GM19035 (cell line): ENCODE data around the gene ABCB11.

Experiments used
- ATAC-seq: cut with Tn5 transposase; IDR thresholded peaks from one replicate; pipeline ENCODE4 v1.9.1; 2021; ENCODE audit not compliant: unreplicated experiment

ABCB11 gene

GRCh38 chr2:168978461-168978861 is 52.7 kb downstream of the ABCB11 start:
- no peak for ATAC-seq

GRCh38 chr2:168977608-168978007 is 53.5 kb downstream of the ABCB11 start:
- ATAC-seq = no peak

- no peak for ATAC-seq
Measured at GRCh38 chr2:168976034-168976654, 55.0 kb downstream of the ABCB11 start.

- no peak for ATAC-seq
Measured at GRCh38 chr2:168974428-168974827, 56.7 kb downstream of the ABCB11 start.

- no peak for ATAC-seq
Measured at GRCh38 chr2:168971261-168971660, 59.9 kb downstream of the ABCB11 start.

GRCh38 chr2:168970711-168971233 is 60.4 kb downstream of the ABCB11 start:
- no peak for ATAC-seq

GRCh38 chr2:168969865-168970264 is 61.3 kb downstream of the ABCB11 start:
- no peak for ATAC-seq

GRCh38 chr2:168968342-168968741 is 62.8 kb downstream of the ABCB11 start:
- no peak for ATAC-seq

- no peak for ATAC-seq
Measured at GRCh38 chr2:168964251-168964807, 66.8 kb downstream of the ABCB11 start.

GRCh38 chr2:168962636-168963035 is 68.5 kb downstream of the ABCB11 start:
- ATAC-seq = no peak

GRCh38 chr2:168961450-168962229 is 69.5 kb downstream of the ABCB11 start:
- ATAC-seq = peak; percentile 92

GRCh38 chr2:168956392-168956791 is 74.7 kb downstream of the ABCB11 start:
- no peak for ATAC-seq

GRCh38 chr2:168955321-168955720 is 75.8 kb downstream of the ABCB11 start:
- no peak for ATAC-seq

GRCh38 chr2:168954256-168954655 is 76.9 kb downstream of the ABCB11 start:
- ATAC-seq = no peak

GRCh38 chr2:168952424-168952823 is 78.7 kb downstream of the ABCB11 start:
- no peak for ATAC-seq

GRCh38 chr2:168951871-168952270 is 79.3 kb downstream of the ABCB11 start:
- no peak for ATAC-seq

- ATAC-seq = no peak
Measured at GRCh38 chr2:168949324-168949723, 81.8 kb downstream of the ABCB11 start.

GRCh38 chr2:168948621-168949212 is 82.4 kb downstream of the ABCB11 start:
- ATAC-seq = peak; percentile 60

- ATAC-seq = no peak
Measured at GRCh38 chr2:168945508-168945907, 85.6 kb downstream of the ABCB11 start.

GRCh38 chr2:168944065-168944464 is 87.1 kb downstream of the ABCB11 start:
- ATAC-seq = no peak

GRCh38 chr2:168941297-168941696 is 89.8 kb downstream of the ABCB11 start:
- ATAC-seq = no peak

- peak; percentile 75 for ATAC-seq
Measured at GRCh38 chr2:168939918-168940317, 91.2 kb downstream of the ABCB11 start.
